NT2/D1 (cell line): ENCODE measurements around the gene KRTAP12-1.
"Not testable (repeated sequence)": the region's sequence is repeated elsewhere in the genome, so short reads cannot be mapped to it uniquely, and the experiment has no call there.

Experiments
- DNase-seq: peaks from one replicate; pipeline ENCODE4 v3.0.0-alpha.2; 2011; ENCODE audit warnings: low read depth, low spot score
- H3K27me3 ChIP-seq: 2 replicates; pipeline ENCODE4 v1.6.0; 2011; ENCODE audit warnings: mild to moderate bottlenecking; ENCODE audit not compliant: insufficient read length, insufficient read depth
- H3K36me3 ChIP-seq: 2 replicates; pipeline ENCODE4 v1.6.1; 2011; ENCODE audit warnings: mild to moderate bottlenecking, low read length, mixed read lengths; ENCODE audit not compliant: insufficient read depth, insufficient read length
- H3K4me1 ChIP-seq: 2 replicates; pipeline ENCODE4 v1.5.1; 2011; ENCODE audit not compliant: insufficient read depth, insufficient read length
- H3K4me3 ChIP-seq: 2 replicates; pipeline ENCODE4 v1.5.1; 2011; ENCODE audit warnings: low read depth; ENCODE audit not compliant: insufficient read length
- H3K9ac ChIP-seq: 2 replicates; pipeline ENCODE4 v1.6.0; 2011; ENCODE audit warnings: low read depth; ENCODE audit not compliant: insufficient read length
- H3K9me3 ChIP-seq: 2 replicates; pipeline ENCODE4 v1.5.1; 2011; ENCODE audit warnings: mild to moderate bottlenecking, low read length; ENCODE audit not compliant: insufficient read depth
- SUZ12 ChIP-seq: IDR thresholded peaks from 2 replicates; pipeline ENCODE4 v1.6.1; 2011; ENCODE audit not compliant: insufficient read length, insufficient read depth; ENCODE audit errors: extremely low read depth
- YY1 ChIP-seq: IDR thresholded peaks from 2 replicates; pipeline ENCODE4 v1.6.1; 2011; ENCODE audit not compliant: insufficient read length, insufficient read depth
- ZNF274 ChIP-seq: IDR thresholded peaks from 2 replicates; pipeline ENCODE4 v1.6.1; 2011; ENCODE audit warnings: mild to moderate bottlenecking, low read depth, low read length

KRTAP12-1 gene

GRCh38 chr21:44644878-44645277, 37.1 kb downstream of the KRTAP12-1 start:
- Histone ChIP-seq H3K4me1 (peaks cover 10% of the 10 kb centered on the region), H3K4me3 (no peak overlapping the region), H3K9me3 (peaks cover 27% of the 10 kb centered on the region), H3K36me3 (no peaks in the 10 kb centered on the region), H3K9ac (no peak overlapping the region), H3K27me3 (no peaks in the 10 kb centered on the region)
- no peak for DNase-seq
- TF ChIP-seq ZNF274 = no peak
- TF ChIP-seq SUZ12 = no peak
- TF ChIP-seq YY1 = no peak

- Histone ChIP-seq H3K4me1 (peaks cover 6% of the 10 kb centered on the region), H3K27me3 (no peaks in the 10 kb centered on the region), H3K9ac (no peak overlapping the region), H3K9me3 (peaks cover 27% of the 10 kb centered on the region), H3K4me3 (no peak overlapping the region), H3K36me3 (no peaks in the 10 kb centered on the region)
- no peak for DNase-seq
- no peak for TF ChIP-seq ZNF274
- no peak for TF ChIP-seq SUZ12
- TF ChIP-seq YY1 = no peak
Measured at GRCh38 chr21:44643741-44644310, 38.1 kb downstream of the KRTAP12-1 start.

DNA sequence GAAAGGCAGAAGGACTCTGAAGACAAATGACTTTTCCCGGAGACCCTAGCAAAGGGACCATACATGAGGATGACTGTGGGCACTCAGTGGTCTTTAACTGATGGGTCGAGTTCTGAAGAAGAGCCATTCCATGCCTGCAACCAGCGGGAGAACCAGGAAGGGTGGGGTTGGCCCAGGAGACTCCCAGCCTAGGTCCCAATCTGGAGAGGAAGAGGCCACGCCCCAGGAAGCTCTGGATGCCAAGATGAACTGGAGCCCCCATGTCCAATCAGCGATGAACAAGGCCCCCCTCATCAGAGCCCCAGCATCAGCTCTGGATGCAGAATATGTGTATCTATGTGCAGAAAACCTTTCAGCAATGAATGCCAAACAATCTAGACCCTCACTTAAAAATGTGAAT, 41.2 kb downstream of the KRTAP12-1 start:
- Histone ChIP-seq H3K4me1 (peaks cover 4% of the 10 kb centered on the region), H3K36me3 (no peaks in the 10 kb centered on the region), H3K9me3 (peaks cover 27% of the 10 kb centered on the region), H3K27me3 (no peaks in the 10 kb centered on the region), H3K9ac (no peak overlapping the region), H3K4me3 (no peak overlapping the region)
- no peak for TF ChIP-seq ZNF274
- TF ChIP-seq SUZ12 = no peak
- TF ChIP-seq YY1 = no peak
- DNase-seq = no peak

- no peak for TF ChIP-seq SUZ12
- TF ChIP-seq ZNF274 = no peak
- TF ChIP-seq YY1 = no peak
- DNase-seq = no peak
Measured at GRCh38 chr21:44639331-44639655, 42.7 kb downstream of the KRTAP12-1 start.

GRCh38 chr21:44638506-44639330, 43.2 kb downstream of the KRTAP12-1 start:
- H3K9ac ChIP-seq, H3K4me1 ChIP-seq, H3K36me3 ChIP-seq, H3K27me3 ChIP-seq, H3K4me3 ChIP-seq, DNase-seq: not testable (repeated sequence)
- peaks cover 11% of the 10 kb centered on the region; the same call in 1 of the 2 replicates for H3K9me3 ChIP-seq

More at GRCh38 chr21:44639331-44639655, 42.7 kb downstream of the KRTAP12-1 start:
- Histone ChIP-seq H3K9me3 (peaks cover 17% of the 10 kb centered on the region), H3K9ac (no peak overlapping the region), H3K36me3 (no peaks in the 10 kb centered on the region), H3K4me3 (no peak overlapping the region), H3K27me3 (no peaks in the 10 kb centered on the region), H3K4me1 (peaks cover 4% of the 10 kb centered on the region)

- H3K36me3 ChIP-seq, H3K4me1 ChIP-seq, H3K9ac ChIP-seq, H3K4me3 ChIP-seq, DNase-seq, H3K27me3 ChIP-seq: not testable (repeated sequence)
- H3K9me3 ChIP-seq = peaks cover 12% of the 10 kb centered on the region; the same call in 1 of the 2 replicates
Measured at GRCh38 chr21:44637851-44638348, 44.1 kb downstream of the KRTAP12-1 start.

DNA sequence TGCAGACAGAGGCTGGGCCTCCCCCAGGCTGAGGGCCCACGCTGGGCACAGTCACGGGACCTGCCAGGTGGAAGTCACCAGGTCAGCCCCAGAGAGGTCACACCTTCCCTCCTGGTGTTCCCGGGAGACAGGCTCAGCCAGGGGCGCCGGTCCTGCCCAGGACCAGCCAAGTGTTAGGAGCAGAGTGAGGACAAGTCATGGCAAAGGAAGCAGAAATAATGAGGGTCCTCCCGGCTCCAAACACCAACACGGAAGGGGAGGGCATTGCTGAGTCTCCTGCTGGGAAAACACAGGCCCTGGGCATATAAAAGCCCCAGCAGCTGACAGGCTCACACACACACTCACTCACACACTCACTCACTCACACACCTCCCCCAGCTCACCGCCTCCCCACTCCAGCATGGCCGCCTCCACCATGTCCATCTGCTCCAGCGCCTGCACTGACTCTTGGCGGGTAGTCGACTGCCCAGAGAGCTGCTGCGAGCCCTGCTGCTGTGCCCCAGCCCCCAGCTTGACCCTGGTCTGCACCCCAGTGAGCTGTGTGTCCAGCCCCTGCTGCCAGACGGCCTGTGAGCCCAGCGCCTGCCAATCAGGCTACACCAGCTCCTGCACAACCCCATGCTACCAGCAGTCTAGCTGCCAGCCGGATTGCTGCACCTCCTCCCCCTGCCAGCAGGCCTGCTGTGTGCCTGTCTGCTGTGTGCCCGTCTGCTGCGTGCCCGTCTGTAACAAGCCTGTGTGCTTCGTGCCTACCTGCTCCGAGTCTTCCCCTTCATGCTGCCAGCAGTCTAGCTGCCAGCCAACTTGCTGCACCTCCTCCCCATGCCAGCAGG, 44.7 kb downstream of the KRTAP12-1 start, which contains the start of gene KRTAP10-10:
KRTAP10-10 (plus strand) TSS at position 339 of the 833 bp plus-strand sequence; CDS start at position 401, 62 bp downstream.
- Histone ChIP-seq H3K27me3 (no peaks in the 10 kb centered on the region), H3K4me1 (peaks cover 4% of the 10 kb centered on the region), H3K36me3 (no peaks in the 10 kb centered on the region), H3K4me3 (no peak within 1 kb of the TSS), H3K9me3 (peaks cover 18% of the 10 kb centered on the region), H3K9ac (no peak within 1 kb of the TSS)
- no peak for DNase-seq
- TF ChIP-seq ZNF274 (no peak), SUZ12 (no peak), YY1 (no peak)
